Epidermal melanocyte (primary cell): Measurements from ENCODE around the gene SWI5.

Experiments
- DNase-seq: peaks from one replicate; pipeline ENCODE4 v3.0.0; 2011; ENCODE audit warnings: low spot score; ENCODE audit not compliant: insufficient read length

SWI5 gene

DNA sequence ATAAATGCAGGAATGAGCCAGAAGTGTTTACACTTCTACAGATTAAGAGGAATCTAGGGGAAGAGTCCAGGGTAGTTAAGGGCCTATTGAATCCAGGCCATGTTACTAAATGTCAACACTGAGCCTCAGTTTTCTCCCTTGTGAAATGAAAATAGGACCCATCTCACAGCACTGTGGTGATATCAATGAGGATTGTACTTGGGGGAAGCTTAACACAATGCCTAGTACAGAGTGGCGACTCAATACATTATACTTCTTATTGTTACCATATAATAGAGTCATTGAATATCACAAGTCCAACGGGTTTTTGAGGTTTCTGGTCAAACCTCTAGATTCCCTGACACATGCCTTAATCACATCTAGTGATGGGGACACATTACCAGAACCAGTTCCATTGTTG lies 41.6 kb downstream of the SWI5 start:
- DNase-seq = no peak

DNA sequence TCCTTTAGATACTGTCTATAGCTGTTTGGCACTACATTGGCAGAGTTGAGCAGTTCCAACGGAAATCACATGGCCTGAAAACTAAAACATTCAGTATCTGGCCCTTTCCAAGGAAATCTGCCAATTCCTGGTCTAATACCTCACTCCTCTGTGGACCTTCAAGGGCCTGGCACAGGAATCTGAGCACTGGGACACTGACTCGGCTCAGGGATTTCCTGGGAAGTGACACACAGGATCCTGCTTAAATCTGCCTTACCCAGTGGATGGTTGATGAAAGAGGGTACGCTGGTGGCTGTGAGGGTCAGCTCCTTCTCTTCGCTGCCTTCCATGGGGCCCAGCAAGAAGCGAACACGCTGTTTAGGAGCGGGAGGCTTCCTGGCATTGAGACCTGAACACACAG lies 45.3 kb downstream of the SWI5 start:
- no peak for DNase-seq

DNA sequence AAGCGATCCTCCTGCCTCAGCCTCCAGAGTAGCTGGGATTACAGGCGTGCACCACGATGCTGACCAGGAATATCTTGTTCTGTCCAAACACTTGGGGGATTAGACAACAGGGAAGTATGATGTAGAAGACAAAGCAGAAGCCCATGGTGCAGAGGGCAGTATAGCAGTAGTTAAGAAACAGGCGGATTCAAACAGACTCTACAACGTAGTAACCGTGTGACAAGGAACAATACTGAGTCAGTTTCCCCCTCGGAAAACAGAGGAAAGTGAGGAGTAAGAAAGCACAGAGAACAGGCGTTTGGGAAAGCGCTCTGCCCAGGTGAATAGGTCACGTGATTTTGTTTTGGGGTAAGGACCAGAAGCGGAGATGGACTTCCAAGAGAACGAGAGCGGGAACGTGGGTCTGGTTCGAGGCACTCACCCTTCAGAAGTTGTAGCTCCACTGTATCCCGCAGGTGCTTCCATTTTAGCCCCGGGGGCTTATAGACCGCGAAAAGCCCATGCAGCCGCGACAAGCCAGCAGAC lies 45.9 kb downstream of the SWI5 start:
- no peak for DNase-seq

DNA sequence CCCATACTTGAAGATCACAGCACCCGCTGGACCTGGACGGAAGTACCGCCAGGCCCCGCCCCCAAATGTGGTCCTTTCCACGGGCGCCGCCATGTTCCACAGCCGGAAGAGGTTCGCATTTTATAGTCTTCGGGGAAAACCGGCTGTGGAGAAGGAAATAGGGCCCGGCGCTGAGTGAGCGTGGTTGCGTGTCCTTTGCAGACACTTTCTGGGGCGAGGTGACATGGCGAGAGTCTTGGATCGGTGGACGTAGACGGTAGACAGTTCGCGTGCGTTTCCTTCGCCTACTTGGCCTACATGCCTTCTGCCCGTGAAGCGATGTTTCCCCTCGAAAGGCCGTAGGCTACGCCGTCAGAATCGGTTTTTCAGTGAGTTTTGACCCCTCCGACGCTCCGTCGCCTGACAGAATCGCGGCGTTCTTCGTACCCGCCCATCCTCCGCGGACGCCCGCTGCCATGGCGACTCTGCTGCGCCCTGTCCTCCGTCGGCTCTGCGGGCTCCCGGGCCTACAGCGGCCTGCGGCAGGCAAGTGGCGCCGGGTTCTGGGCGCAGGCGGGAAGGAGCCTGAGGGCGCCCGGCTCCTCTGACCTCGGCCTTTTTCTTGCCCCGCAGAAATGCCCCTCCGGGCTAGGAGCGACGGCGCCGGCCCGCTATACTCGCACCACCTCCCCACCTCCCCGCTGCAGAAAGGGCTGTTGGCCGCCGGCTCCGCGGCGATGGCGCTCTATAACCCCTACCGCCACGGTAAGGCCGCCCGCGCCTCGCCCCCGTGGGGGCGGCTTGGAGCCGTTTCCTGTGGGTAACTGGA lies 46.5 kb downstream of the SWI5 start, which contains the start of the genes COQ4 and TRUB2:
Gene COQ4, plus strand, starts transcription at position 436 of the 808 bp plus-strand sequence. Its CDS starts 20 bp downstream, at position 456.
Gene TRUB2, minus strand, starts transcription at position 44 of the 808 bp plus-strand sequence. Its CDS starts 39 bp downstream, at position 5.
- DNase-seq = peak; percentile 96

DNA sequence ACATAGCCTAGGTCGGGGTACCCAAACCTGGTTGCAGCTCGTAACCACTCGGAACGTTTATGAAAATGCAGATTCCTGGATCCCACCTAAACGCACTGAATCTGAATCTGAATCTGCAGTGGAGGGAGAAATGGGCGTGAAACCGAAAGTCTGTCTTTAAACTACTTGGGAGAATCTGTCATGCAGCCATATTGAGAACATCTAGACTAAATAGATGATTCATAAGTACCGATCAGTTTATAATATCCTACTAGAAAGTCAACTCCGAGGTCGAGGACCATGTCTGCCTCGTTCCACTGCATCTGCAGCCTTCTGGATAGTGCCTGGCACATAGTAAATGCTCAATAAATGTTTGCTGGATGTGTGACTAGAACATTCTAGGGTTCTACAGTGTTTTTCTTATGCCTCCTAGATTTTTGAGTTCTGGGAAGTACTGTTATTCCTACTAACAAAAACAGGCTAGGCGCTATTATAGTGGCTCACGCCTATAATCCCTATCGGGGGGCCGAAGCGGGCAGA lies 47.2 kb downstream of the SWI5 start:
- DNase-seq = no peak

DNA sequence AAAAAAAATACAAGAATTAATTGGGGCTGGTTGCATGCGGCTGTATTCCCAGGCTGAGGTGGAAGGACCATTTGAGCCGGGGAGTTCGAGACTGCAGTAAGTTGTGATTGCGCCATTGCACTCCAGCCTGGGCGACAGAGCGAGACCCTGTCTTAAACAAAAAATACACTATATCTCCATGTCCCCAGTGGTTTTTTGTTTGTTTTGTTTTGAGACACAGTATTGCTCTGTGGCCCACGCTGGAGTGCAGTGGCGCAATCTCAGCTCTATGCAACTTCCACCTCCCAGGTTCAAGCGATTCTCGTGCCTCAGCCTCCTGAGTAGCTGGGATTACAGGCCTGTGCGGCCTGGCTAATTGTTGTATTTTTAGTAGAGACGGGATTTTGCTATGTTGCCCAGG lies 47.7 kb downstream of the SWI5 start:
- no peak for DNase-seq

DNA sequence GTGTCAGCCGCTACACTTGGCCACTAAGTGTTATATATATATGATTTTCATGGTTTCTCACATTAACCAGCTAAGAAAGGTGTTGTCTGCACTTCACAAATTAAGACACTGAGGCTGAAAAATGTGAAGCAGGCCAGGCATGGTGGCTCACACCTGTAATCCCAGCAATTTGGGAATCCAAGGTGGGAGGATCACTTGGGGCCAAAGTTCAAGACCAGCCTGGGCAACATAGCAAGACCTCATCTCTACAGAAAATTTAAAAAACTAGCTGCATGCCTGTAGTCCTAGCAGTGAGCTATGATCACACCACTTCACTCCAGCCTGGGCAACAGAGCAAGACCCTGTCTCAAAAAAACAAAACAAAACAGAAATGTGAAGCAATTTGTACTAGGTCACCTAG lies 48.3 kb downstream of the SWI5 start:
- no peak for DNase-seq

DNA sequence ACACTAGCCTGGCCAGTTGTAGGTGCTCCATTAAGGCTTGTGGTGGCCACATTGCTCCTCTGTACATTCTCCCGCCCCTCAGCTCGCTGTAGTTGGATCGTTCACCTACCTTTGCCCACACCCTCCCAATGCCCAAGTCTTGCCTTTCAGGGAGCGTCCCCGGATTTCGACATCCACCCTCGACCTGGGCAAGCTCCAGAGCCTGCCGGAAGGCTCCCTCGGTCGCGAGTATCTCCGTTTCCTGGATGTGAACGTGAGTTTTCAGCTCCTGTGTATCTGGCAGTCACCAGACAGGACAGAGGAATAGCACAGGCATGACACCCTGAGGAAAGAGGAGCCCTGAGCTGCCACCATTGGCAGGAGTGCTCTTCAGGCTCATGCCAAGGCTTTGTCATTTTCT lies 49.6 kb downstream of the SWI5 start:
- DNase-seq = no peak

DNA sequence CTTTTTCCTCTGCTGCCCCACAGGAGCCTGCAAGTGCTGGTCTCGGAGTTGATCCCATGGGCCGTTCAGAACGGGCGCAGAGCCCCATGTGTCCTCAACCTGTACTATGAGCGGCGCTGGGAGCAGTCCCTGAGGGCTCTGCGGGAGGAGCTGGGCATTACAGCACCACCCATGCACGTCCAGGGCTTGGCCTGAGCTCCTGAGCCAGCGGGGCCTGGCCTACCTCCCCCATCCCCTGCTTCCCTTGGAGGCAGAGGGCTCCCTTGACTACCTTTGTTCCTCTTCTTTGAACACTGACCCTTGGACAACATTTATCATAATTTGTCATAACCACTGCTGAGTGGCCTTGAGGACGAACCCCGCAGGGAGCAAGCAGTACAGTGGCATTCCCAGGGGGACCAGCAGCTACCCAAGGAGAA lies 57.4 kb downstream of the SWI5 start:
- DNase-seq = no peak

DNA sequence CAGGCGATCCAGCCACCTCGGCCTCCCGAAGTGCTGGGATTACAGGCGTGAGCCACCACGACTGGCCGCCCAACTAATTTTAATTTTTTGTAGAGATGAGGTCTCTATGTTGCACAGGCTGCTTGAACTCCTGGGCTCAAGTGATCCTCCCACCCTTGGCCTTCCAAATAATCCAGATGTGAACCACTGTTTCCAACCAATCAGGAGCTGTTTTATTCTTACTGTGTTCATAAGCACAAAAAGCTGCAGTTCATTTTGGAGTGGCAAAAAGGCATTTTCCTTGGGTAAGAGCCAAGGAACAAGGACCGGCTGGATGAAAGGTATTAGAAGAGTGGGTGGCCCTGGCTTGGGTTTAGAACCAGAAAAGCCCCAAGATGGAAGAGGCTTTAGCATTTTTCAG lies 59.1 kb downstream of the SWI5 start:
- no peak for DNase-seq

DNA sequence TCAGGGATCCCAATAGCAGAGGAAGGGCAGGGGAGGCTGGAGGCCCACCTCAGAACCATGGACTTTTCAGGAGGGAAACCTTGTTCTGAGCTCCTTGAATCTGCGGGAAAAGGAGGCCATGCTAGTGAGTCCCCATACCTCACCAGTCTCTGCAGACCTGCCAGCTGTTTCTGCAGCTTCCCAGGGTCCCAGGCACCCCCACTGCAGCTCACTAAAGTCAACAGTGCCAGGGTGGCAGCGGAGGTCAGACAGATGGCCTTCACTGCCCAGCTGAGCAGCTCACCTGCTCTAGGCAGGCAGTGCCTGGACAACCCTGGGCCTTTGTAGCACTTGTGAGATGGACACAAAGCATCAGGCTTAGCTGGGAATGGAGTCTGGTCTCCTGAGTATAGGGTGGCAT lies 59.8 kb downstream of the SWI5 start:
- DNase-seq = no peak

DNA sequence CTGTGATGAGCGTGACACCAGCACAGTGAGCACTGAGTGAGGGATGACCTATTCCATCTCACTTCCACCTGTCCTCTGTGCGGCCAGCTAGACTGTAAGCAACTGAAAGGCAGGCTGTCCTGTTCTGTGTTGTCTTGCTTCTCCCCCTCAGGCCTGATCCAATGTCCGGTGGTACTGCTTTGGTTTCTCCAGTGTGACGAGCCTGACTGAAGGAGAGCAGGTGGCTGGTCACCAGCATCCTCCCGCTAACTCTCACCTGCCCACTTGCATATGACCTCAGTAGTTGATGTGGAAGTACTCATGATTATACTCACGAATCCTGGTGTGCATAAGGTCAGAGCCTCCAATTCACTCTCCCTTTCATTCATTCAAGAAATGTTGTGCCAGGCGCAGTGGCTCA lies 61.9 kb downstream of the SWI5 start:
- DNase-seq = no peak
